Left forelimb (tissue), 1 donor: ENCODE results near the gene LEUTX.

Source experiments
- DNase-seq: peaks from one replicate; pipeline ENCODE4 v3.0.0-alpha.2; 2018; ENCODE audit warnings: low spot score

The LEUTX gene

DNA sequence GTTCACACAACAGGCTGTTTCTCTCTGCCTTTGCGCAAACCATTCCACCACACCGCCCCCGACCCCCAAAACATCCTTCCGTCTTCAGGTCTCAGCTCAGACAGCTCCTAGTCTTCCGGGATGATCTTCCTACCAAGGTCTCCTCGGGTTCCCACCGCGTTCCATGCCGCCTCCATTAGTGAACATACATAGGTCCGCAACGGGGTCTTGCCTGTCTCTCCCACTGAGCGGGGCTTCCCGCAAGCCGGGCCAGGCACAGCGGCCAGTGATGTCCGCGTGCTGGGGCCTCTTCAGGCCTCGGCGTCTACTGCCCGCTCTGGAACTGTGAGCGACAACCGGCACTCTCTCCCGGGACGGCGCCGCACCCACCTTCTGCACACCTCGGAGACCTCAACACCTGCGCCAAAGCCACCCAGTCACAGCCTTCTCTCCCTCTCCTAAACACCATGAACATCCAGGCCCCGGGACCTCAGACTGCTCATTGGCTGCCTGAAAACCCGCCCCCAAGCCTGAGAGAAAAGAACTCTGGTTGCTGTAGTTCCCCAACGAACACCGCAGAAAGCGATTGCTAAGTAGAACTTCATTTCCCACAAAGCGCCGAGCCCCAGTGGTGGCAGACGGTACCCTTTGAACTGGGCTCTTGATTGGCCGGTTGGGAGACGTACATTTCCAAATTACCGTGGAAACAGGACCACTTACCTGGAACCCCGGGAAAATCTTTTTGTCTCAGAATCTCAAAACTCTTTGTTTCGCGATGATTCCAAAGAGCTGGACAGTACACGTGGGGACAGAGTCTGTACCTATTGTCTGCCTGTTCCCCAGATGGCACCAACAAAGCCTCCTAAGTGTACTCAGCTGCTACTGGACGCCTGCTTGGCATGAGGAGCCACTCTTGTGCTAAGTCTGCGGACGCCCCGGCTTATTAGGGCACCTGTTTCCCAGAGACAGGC lies 45.8 kb downstream of the LEUTX start:
- DNase-seq, result peak; percentile 88

DNA sequence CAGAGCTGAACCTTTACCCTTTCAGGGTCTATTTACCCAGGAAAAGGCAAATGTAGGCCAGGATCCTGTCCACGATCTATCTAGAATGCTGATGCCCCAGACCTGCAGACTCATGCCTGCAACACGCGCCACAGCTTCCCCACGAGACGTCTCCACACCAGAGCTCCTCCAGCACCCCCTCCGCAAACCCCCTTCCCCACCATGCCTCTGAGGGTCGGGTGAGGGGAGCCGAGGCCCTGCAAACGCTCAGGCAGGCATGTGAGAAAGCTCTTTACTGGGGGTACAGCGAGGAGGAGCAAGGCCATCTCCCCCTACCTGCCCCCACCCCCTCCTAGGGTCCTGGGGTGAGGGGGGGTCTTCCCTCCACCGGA lies 46.4 kb downstream of the LEUTX start:
- DNase-seq, result no peak

DNA sequence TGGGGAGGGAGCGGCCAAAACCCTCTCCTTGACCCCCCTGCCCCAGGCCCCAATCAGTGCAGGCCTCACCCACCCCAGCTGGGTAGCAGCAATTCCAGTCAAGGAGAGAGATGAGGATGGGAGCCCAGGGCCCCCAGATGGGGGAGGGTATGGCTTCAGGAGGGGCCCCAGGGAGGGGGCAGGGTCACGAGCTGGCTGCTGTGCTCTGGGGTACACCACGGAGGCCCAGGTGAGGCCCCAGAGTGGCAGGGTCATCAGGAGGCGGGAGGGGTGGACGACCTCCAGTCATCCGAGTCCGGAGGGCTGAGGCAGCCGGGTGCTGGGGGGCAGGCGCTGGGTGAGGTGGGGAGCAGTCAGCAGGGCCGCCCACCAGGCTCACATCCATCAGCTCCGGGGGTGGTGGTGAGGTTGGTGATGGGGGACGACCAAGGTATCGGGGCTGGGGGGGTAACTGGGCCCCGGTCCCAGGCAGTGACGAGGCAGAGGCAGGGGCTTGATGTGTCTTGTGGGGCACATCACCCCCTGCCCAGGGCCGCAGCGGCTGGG lies 47.0 kb downstream of the LEUTX start:
- DNase-seq, result no peak

DNA sequence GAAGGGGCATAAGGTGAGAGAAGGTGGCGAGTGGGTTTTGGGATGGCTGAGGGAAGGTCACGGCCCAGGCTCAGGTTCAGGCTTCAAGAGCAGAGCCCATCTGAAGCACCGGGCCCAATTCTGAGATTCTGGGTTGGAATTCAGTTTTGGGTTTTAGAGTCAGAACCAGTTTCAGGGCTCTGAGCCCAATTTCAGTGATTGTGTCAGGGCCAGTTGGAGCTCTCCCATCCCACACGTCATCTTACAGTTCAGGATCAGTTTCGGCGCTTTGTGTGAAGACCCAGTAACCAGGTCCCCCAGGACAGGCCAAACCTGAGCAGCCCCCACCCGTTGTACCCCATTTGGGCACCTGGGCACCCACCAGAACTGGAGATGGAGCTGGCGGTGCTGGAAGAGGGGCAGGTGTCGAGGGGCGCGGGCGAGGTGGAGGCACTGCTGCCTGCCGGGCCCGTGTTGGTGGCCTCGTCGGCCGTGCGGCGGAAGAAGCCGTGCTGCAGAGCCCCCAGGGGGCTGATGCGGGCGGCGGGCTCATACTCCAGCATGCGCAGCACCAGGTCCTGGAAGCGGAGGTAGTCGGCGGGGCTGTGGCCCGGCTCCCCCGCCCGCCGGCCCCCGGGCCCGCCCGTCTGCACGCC lies 47.8 kb downstream of the LEUTX start:
- no peak for DNase-seq

DNA sequence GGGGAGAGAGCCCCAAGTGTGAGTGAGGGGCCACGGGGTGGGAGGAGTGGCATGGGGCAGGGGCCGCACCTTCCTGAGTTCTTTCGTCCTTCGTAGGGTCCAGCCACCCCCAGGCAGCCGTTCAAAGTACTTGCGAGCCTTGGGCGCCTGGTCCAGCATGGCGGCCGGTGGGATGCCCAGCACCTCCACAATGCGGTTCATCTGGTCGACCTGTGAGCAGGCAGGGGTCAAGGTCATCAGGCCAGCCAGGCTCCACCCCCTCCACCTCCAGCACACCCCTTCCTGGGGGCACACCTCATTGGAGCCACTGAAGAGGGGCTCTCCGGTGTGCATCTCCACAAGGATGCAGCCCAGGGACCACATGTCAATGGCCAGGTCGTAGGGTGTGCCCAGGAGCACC lies 48.6 kb downstream of the LEUTX start:
- no peak for DNase-seq

DNA sequence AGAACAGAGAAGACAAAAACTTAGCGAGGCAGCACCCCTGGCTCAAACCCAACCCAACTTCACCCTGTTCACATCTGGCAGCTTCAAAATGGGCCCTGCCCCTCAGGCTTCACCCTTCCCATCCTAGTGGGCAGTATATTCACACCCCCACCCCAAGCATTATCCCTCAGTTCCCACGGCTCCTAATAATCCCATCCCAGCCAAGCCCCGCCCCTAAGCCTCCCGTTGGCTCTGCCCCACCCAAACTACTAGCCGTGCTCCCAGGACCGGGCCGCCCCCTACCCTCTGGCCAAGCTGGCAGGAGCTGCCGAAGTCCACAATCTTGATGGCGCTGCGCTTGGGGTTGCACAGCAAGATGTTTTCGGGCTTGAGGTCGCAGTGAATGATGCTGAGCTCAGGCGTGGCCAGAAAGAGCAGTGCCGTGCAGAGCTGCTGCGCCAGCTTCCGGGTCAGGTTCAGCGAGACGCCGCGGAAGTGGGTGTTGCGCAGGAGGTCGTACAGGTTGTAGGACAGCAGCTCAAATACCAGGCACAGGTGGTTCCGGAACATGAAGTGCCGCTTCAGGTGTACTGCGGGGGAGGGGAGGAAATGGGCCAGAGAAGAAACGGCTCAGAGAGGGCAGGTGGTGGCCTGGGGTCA lies 49.5 kb downstream of the LEUTX start:
- no peak for DNase-seq

DNA sequence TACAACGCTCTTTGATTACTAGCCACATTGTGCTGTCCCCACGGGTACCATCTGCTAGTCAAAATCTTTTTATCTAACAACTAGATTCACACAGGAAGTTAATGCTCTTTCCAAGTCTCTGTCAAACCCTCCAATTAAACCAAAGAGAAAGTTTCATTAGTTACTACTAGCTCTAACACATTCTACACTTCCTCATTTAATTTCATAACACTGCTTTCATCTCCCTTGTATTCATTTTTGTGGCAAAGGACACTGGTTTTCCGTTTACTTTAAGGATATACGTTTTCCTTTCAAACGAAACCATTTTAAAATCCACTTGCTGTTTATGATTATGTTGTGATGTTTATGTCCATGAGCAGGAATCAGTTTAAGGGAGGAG lies 50.0 kb downstream of the LEUTX start:
- DNase-seq, result no peak

DNA sequence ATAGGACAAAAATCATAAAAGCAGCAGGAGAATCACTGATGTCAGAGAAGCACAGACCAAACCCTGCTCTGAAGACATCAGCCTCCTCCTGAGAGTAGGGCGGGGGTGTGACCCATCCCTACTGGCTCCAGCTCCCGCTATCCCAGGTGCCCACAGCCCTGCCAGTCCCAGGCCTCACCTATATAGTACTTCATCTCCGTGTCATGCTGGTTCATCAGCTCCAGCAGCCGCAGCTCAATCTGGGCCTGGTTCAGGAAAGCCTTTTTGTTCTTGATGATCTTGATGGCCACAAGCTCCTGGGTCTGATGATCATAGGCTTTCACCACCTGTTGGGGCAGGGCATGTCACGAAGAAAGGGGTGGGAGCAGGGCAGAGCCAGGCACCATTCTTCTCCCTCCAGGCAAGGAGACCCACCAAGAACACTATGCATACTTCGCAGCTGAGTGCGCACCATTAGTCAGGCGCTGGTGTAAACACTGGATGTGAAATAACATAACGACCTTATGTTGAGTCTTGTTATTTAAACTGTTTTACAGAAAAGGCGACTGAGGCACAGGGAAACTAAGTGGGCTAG lies 51.1 kb downstream of the LEUTX start:
- DNase-seq, result no peak

DNA sequence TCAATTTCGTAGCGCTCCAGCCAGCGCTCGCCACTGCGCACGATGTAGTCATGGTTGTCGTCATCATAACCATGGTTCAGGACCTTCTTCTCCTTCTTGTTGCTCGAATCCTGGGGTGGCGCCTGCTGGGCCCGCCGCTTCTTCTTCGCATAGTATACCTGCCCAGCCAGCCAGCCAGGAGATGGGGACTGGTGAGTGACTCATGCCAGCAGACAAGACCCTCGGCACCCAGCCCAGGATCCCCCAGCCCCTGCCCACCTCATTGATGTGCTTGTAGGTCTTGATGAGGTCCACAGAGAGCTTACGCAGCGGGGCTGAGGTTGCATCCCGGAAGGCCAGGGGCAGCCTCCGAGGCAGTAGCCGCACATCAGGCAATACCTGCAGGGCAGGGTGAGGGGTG lies 51.8 kb downstream of the LEUTX start:
- DNase-seq, result no peak

DNA sequence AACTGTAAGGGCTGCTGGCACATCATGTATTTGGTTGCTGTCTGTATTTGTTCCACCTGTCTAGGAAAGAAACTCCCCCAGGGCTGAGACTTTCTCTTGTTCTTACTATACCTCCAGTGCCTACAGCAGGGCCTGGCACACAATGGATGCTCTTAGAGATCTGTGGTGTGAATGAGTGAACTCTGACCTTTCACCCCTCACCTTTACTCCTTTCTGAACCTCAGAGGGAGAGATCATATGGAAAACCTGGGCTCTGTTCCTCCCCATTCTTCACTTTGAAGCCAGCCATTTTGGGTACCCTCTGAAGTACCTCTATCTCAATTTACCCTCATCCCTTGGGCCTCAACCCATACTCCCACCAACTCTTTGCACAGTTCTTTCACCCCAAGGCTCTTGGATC lies 52.2 kb downstream of the LEUTX start:
- no peak for DNase-seq

DNA sequence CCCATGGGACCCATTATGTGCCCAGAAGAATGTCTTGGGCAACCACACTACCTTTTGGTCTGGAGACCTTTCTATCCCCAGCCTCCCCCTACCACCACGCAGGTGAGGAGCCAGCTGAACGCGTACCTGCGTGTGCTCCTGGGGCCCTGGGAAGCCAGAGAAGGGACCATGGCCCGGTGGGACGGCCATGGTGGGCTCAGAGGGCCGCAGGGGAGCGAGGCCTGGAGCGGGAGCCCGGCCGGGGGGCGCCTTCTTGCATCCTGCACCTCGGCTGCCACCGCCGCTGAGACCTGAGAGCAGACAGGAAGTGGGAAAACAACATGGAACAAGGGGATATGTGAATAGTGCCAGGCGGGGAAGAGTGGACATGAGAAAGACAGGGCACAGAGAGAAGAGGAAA lies 53.0 kb downstream of the LEUTX start:
- peak; percentile 15 for DNase-seq

DNA sequence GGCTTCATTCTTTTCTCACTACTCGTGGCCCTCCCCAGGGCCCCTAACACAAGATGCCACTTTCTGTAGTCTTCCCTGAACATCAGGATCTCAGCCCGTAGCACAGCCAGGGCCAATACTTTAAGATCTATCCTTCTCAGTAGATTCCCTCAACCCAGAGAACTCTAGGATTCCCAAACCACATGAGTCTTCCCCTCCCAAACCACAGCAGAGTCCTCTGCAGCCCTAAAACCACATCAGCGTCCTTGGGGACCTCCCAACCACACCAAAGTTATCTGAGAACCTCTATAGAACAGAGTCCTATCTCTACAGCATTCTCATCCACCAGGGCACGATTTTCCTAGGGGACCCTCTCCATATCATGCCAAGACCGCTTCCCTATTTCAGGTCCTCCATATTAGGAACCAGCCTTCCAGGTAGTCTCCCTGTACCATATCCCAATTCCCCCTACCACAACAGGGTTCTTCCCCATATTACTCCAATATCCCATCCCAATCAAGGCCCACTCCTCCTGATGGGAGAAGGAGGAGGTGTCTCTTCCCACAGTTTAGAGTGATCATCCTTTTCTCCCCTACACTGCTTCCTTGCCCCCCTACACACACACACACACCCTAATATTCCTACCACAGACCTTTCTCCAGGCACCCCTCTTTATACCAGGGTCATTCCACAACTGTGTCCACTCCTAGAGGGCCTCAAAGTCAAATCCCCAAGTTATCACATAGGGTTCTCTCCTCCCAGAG lies 53.9 kb downstream of the LEUTX start:
- no peak for DNase-seq

DNA sequence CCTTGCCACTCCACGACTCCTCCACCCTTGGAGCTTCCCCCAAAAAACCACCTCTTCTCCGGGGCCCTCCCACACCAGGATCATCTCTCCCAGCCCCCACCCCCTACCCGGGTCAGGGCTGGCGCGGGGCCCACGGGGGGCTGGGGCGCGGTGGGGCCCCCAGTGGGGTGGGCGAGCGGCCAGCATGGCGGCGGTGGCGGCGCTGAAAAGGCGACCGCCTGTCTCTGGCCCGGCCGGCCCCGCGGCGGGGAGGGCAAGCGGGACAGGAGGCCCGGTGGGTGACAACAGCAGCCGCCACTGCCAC lies 54.5 kb downstream of the LEUTX start:
- DNase-seq, result no peak

DNA sequence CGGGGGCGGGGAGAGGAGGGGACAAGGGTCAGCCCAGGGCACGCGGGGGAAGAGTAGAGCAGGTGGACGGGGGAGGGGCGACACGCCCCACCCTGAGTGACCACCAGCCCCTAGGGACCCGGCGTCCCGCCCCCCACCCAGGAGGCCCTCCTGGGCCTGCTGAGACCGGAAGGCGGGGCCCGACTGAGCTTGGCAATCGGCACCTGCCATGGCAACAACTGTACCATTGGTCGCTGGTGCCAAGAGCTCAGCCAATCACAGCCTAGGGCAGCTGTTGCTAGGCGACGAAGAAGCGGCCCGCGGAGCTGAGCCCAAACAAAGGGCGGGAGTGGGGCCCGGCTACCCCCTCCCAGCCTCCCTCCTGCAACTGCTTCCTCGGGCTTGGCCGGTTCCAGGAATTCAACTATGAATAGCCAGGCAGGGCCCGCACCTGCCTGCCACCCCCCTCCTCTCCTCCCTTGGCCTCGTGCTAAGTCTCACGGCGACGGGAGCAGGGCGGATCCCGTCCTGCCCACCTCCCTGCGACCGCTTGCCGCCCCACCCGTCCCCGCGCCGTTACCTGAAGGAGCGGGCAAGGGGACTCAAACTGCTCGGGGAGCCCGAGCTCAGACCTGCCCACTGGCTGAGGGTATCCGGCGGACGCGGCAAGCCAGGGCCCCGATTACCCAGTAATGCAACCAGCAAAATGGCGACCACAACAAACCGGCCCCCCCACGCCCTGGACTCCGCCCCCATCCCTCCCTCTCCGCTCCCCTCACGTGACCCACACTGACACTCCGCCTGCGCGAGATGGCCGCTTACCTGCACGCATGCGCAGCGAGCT lies 55.0 kb downstream of the LEUTX start, which contains the start of gene DYRK1B:
TSS of gene DYRK1B (minus strand) at position 699 of the 823 bp plus-strand sequence. CDS start 2,295 bp downstream, outside the sequence.
- peak; percentile 99 for DNase-seq

DNA sequence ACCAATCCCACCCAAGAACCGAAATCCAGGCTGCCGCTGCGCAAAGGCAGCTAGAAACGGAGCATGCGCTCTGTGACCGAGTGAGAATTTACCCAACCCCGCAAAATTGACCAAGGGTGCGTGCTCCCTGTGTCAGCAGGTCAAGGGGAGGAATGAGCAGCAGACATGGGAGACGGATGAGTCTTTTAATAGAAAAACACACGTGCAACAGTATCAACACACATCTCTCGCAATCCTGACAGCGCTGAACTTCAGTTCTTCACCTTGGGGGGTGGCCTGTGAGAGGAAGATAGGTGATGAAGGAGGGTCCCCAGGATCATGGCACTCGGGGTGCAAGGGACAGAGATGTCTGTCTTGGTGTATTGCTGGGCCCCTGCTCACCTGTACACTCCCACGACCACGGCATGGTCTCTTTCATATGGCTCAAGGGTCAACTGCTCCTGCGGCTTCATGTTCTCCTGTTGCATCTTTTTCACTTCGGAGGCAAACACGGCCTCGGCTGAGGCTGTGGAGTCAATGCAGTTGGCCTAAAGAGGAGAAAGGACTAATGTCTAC lies 55.7 kb downstream of the LEUTX start:
- DNase-seq, result no peak
